Subcutaneous adipose tissue (tissue), 4 donors: ENCODE measurements around the gene OGDH. TPM values are rescaled to one million over a fixed set of nuclear protein-coding genes. Genes with fewer than 3 reads are reported as not detected.

Experiments
- total RNA-seq, 4 donors: library from RNA; depleted of rRNA; stranded (reverse); fragments of >200 nt; gene quantifications; one replicate each; pipeline ENCODE4 v1.1.0, GENCODE V29; 2016
- TF ChIP-seq, protein P1 (sequence below): fragments of 450-650 bp; IDR thresholded peaks from one replicate; pipeline ENCODE4 v1.5.1; 2016; ENCODE audit warnings: low read depth, mild to moderate bottlenecking, control low read depth, antibody characterized with exemption, moderate library complexity

OGDH gene
- total RNA-seq, 4 donors from 2014 or later: 62.3 to 93.6 (median 68.5) TPM

GRCh38 chr7:44583146-44583865 is 23.1 kb upstream of the OGDH start:
- TF ChIP-seq, protein P1, sequence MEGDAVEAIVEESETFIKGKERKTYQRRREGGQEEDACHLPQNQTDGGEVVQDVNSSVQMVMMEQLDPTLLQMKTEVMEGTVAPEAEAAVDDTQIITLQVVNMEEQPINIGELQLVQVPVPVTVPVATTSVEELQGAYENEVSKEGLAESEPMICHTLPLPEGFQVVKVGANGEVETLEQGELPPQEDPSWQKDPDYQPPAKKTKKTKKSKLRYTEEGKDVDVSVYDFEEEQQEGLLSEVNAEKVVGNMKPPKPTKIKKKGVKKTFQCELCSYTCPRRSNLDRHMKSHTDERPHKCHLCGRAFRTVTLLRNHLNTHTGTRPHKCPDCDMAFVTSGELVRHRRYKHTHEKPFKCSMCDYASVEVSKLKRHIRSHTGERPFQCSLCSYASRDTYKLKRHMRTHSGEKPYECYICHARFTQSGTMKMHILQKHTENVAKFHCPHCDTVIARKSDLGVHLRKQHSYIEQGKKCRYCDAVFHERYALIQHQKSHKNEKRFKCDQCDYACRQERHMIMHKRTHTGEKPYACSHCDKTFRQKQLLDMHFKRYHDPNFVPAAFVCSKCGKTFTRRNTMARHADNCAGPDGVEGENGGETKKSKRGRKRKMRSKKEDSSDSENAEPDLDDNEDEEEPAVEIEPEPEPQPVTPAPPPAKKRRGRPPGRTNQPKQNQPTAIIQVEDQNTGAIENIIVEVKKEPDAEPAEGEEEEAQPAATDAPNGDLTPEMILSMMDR: no peak

GRCh38 chr7:44587843-44588711 is 18.4 kb upstream of the OGDH start:
- TF ChIP-seq, protein P1: no peak

- TF ChIP-seq, protein P1: no peak
Observed at GRCh38 chr7:44590910-44591309, 15.5 kb upstream of the OGDH start.

DNA sequence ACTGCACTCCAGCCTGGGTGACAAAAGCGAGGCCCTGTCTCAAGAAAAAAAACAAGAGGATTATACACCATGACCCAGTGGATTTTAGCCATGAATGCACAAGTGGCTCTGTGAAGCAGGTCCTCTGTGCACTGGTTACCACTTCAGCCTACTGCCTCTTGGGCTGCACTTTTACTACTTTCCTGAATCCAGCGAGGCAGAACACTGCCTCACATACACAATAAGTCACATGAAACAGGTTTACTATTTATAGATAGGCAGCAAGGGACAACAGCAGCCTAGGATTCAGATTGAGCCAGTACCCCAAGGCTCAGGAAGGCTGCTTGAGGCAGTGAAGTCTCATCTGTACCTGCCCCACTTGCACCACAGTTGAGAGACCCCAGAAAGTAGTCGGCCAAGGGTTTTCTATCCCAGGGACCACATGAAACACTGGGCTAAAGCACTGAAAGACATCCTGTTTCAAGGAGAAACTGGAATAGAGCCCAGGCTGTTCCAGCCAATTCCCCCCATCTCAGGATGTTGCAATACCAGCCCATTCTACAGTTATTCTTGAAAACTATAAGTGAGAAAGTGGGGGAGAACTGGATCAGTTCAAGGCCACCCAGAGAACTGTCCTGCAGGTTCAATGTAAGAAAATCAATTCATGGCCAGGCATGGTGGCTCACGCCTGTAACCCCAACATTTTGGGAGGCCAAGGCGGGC is 10.3 kb upstream of the OGDH start:
- TF ChIP-seq, protein P1: no peak

DNA sequence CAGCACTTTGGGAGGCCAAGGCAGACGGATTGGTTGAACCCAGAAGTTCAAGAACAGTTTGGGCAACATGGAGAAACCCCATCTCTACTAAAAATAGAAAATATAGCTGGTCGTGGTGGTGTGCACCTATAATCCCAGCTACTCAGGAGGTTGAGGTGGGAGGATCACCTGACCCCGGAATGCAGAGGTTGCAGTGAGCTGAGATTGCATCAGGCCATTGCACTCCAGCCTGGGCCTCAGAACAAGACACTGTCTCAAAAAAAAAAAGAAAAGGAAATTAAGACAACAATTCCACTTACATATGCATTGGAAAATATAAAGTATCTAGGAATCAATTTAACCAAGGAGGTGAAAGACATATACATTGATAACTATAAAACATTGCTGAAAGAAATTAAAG is 7.2 kb upstream of the OGDH start:
- TF ChIP-seq, protein P1: no peak

DNA sequence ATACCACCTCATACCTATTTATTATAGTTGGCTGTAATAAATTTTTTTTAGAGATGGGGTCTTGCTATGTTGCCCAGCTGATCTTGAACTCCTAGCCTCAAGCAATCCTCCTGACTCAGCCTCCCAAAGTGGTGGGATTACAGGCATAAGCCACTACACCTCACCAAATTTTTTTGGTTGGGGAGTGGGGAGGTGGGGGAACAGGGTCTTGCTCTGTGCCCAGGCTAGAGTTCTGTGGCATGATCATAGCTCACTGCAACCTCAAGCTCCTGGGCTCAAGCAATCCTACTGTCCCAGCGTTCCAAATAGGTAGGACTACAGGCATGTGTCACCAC is 3.9 kb upstream of the OGDH start:
- TF ChIP-seq, protein P1: no peak

GRCh38 chr7:44603193-44603592 is 3.2 kb upstream of the OGDH start:
- TF ChIP-seq, protein P1: no peak
